ENCODE measurements around the gene RARG. TPM values are rescaled to one million over a fixed set of nuclear protein-coding genes. Genes with fewer than 3 reads are reported as not detected.

Gene RARG
- total and polyA plus RNA-seq, 2 of the 4 experiments (the other 2 are of a cell fraction): 7.9 to 30.9 TPM

- Histone ChIP-seq H3K4me2 (ENCODE audit: low read depth, low read length) (peak overlapping the region; percentile 89), H3K18ac (ENCODE audit: low read depth, low read length) (peak overlapping the region; percentile 39), H4K8ac (ENCODE audit: low read depth in 2 of 2, low read length in 2 of 2) (peak overlapping the region; percentile 49 to 90), H3K9me1 (ENCODE audit: insufficient read depth, low read length) (peaks cover 19% of the 10 kb centered on the region), H2AFZ (replicated peaks; ENCODE audit: low read length, poor library complexity) (peak overlapping the region; percentile 98), H3K4me3 (ENCODE audit: insufficient read depth, low read depth, low read length) (peak overlapping the region; percentile 85), H3K79me1 (ENCODE audit: low read depth in 1 of 2, low read length in 2 of 2) (peaks cover 27 to 39% of the 10 kb centered on the region in 2 experiments), H3K27ac (ENCODE audit: insufficient read depth, low read length) (peak overlapping the region; percentile 93), H4K91ac (ENCODE audit: insufficient read depth, low read depth, low read length) (peak overlapping the region; percentile 88), H3K9ac (ENCODE audit: low read depth, low read length) (peak overlapping the region; percentile 95), H2BK5ac (ENCODE audit: low read depth, low read length, poor library complexity, severe bottlenecking) (peak overlapping the region; percentile 89), H3K23ac (ENCODE audit: low read depth, low read length) (peak overlapping the region; percentile 83), H3K14ac (replicated peaks; ENCODE audit: low read depth, low read length) (peak overlapping the region; percentile 94), H2BK20ac (ENCODE audit: low read depth, low read length) (peak overlapping the region; percentile 11; the same call in 1 of the 2 replicates), H2AK5ac (ENCODE audit: low read depth, low read length) (peak overlapping the region; percentile 87), H3K36me3 (ENCODE audit: control insufficient read depth, insufficient read depth, low read length) (peaks cover 16% of the 10 kb centered on the region), H3K56ac (ENCODE audit: extremely low read depth, insufficient read depth, low read length) (peak overlapping the region; percentile 57), H2BK120ac (ENCODE audit: low read depth, low read length) (peak overlapping the region; percentile 57; the same call in 1 of the 2 replicates), H3K27me3 (ENCODE audit: control insufficient read depth, insufficient read depth, low read length) (no peaks in the 10 kb centered on the region), H4K20me1 (ENCODE audit: insufficient read depth, low read length) (no peaks in the 10 kb centered on the region; the same call in 1 of the 2 replicates), H3K9me3 (ENCODE audit: control insufficient read depth, insufficient read depth, low read length) (no peaks in the 10 kb centered on the region), H3K4me1 (ENCODE audit: control insufficient read depth, insufficient read depth, low read length) (peaks cover 11% of the 10 kb centered on the region), H3K4ac (ENCODE audit: low read depth, low read length) (peak overlapping the region; percentile 90), H2AK9ac (replicated peaks; ENCODE audit: low read depth, low read length, poor library complexity) (peak overlapping the region; percentile 98), H2BK15ac (ENCODE audit: low read depth, low read length) (peak overlapping the region; percentile 3; the same call in 1 of the 3 replicates), H4K5ac (ENCODE audit: low read depth, low read length) (peak overlapping the region; percentile 84)
- WGBS, 2 experiments (ENCODE audit: extremely low coverage in 2 of 2, insufficient read length in 1 of 2): 0% methylated on average over 13 of the region's 51 CpGs; no CpG with 5 or more reads in 1 of the 2 experiments
- peak; percentile 91 for ATAC-seq (ENCODE audit: low read depth)
- DNase-seq: peak; percentile 64
- intact Hi-C loops (cut with micrococcal nuclease) (loop anchor here (1.0 to 2.0 kb wide), 2 partner anchors 34 to 39 kb away; no protein-coding TSS in a partner anchor), dilution Hi-C loops (cut with HindIII; ENCODE audit: low sequenced_read_pairs, unreplicated experiment) (no loop called here), in situ Hi-C loops (cut with MboI; ENCODE audit: low sequenced_read_pairs) (no loop called here)
- no TSS peak for BruUV-seq (replicated peaks)
- ChIA-PET CTCF (interaction anchor here (0.9 to 1.4 kb wide), 4 partner anchors 33 to 93 kb away, joined by 3 to 5 read pairs (median 4); no protein-coding TSS in a partner anchor), POLR2A (ENCODE audit: unreplicated experiment) (interaction anchor here (0.6 to 1.0 kb wide), 2 partner anchors 44 to 47 kb away, joined by 3 to 7 read pairs; partner anchors contain the start of gene MYG1)
- no peak for TF ChIP-seq FOS (IDR thresholded peaks at IDR 0.05; ENCODE audit: low read depth, low read length)
- TF ChIP-seq NFE2L2 (IDR thresholded peaks at IDR 0.05; ENCODE audit: low read depth, low read length): no peak
- TF ChIP-seq BHLHE40 (IDR thresholded peaks at IDR 0.05; ENCODE audit: low read depth, low read length): peak; percentile 54; the same call in 1 of the 2 replicates
- TF ChIP-seq SMC3 (IDR thresholded peaks at IDR 0.05; ENCODE audit: low read depth, low read length): peak; percentile 38
- no peak for TF ChIP-seq CEBPB (IDR thresholded peaks at IDR 0.05; ENCODE audit: low read depth, low read length)
- peak; percentile 43; the same call in 1 of the 2 replicates for TF ChIP-seq MXI1 (IDR thresholded peaks at IDR 0.05; ENCODE audit: borderline replicate concordance, low read depth, low read length)
- TF ChIP-seq RFX5 (IDR thresholded peaks at IDR 0.05; ENCODE audit: low read depth, low read length): no peak
- no peak for TF ChIP-seq ELK1 (IDR thresholded peaks at IDR 0.05; ENCODE audit: borderline replicate concordance, low read depth, low read length)
- no peak for TF ChIP-seq MAFK (IDR thresholded peaks at IDR 0.05; ENCODE audit: low read depth, low read length)
- TF ChIP-seq CHD1 (IDR thresholded peaks at IDR 0.05; ENCODE audit: low read depth, low read length): no peak
- peak; percentile 41 for TF ChIP-seq CTCF (conservative IDR thresholded peaks at IDR 0.05; ENCODE audit: low read depth, low read length)
- TF ChIP-seq RCOR1 (IDR thresholded peaks at IDR 0.05; ENCODE audit: insufficient replicate concordance, low read length): no peak
- TF ChIP-seq MAZ (IDR thresholded peaks at IDR 0.05; ENCODE audit: borderline replicate concordance, low read depth, low read length): peak; percentile 63; the same call in 1 of the 2 replicates
- peak; percentile 67 for TF ChIP-seq POLR2A (IDR thresholded peaks at IDR 0.05; ENCODE audit: low read depth, low read length)
Measured at GRCh38 chr12:53251477-53252348, 19.7 kb upstream of the RARG start.
